SK-N-MC (cell line): ENCODE data around the gene NFE2L1.
"Not testable (repeated sequence)": the region's sequence is repeated elsewhere in the genome, so short reads cannot be mapped to it uniquely, and the experiment has no call there.

Experiments
- DNase-seq: peaks from one replicate; pipeline ENCODE4 v3.0.0-alpha.2; 2011; ENCODE audit warnings: low read depth, low spot score
- H3K27ac ChIP-seq: fragments of 200-600 bp; sonication (generic); 2 replicates; pipeline ENCODE4 v1.5.1; 2016; ENCODE audit warnings: mixed run types
- H3K36me3 ChIP-seq: fragments of 200-600 bp; sonication (generic); 2 replicates; pipeline ENCODE4 v1.6.1; 2017; ENCODE audit warnings: antibody characterized with exemption, low read length, mixed read lengths; ENCODE audit not compliant: insufficient read depth
- H3K4me3 ChIP-seq: fragments of 200-600 bp; sonication (generic); 2 replicates; pipeline ENCODE4 v1.5.1; 2016
- H3K9ac ChIP-seq: fragments of 200-600 bp; sonication (generic); 2 replicates; pipeline ENCODE4 v1.8.0; 2017; ENCODE audit warnings: mixed run types, mixed read lengths; ENCODE audit not compliant: insufficient read length
- H3K9me3 ChIP-seq: fragments of 200-600 bp; sonication (generic); 2 replicates; pipeline ENCODE4 v1.6.1; 2017; ENCODE audit warnings: low read depth, mild to moderate bottlenecking, antibody characterized with exemption, low read length, moderate library complexity, mixed read lengths
- EZH2 ChIP-seq: fragments of 200-600 bp; sonication (generic); IDR thresholded peaks from one replicate; pipeline ENCODE4 v1.6.1; 2017; ENCODE audit warnings: antibody characterized with exemption
- FOXP2 ChIP-seq: optimal IDR thresholded peaks from 2 replicates; pipeline ENCODE3; 2011; ENCODE audit warnings: mild to moderate bottlenecking, moderate library complexity; ENCODE audit not compliant: insufficient read depth; ENCODE audit errors: extremely low read length, control extremely low read depth
- POLR2AphosphoS5 ChIP-seq: IDR thresholded peaks from 2 replicates; pipeline ENCODE4 v1.6.1; 2012; ENCODE audit warnings: mild to moderate bottlenecking, low read depth, low read length, borderline replicate concordance

NFE2L1 gene

GRCh38 chr17:48047741-48048383 is at the start of gene NFE2L1:
Gene NFE2L1, plus strand, starts transcription at chr17:48048359. Its CDS starts 2,760 bp downstream, at chr17:48051119.
- peak within 1 kb of the TSS; percentile 94 for H3K9ac ChIP-seq
- peak within 1 kb of the TSS; percentile 93 for H3K27ac ChIP-seq
- H3K9me3 ChIP-seq = no peaks in the 10 kb centered on the region
- TF ChIP-seq POLR2AphosphoS5 (peak; percentile 84), EZH2 (no peak), FOXP2 (no peak)
- H3K36me3 ChIP-seq = peaks cover 24% of the 10 kb centered on the region
- peak within 1 kb of the TSS; percentile 93 for H3K4me3 ChIP-seq
- peak; percentile 97 for DNase-seq

GRCh38 chr17:47999582-47999981 is 48.6 kb upstream of the NFE2L1 start:
- H3K9me3 ChIP-seq = no peaks in the 10 kb centered on the region
- H3K27ac ChIP-seq = no peak overlapping the region
- no peak overlapping the region for H3K9ac ChIP-seq
- TF ChIP-seq EZH2 (no peak), FOXP2 (no peak), POLR2AphosphoS5 (no peak)
- H3K4me3 ChIP-seq = no peak overlapping the region
- DNase-seq = no peak
- H3K36me3 ChIP-seq = no peaks in the 10 kb centered on the region

GRCh38 chr17:48001197-48001596 is 47.0 kb upstream of the NFE2L1 start:
- H3K36me3 ChIP-seq = no peaks in the 10 kb centered on the region
- H3K9ac ChIP-seq = peak overlapping the region; percentile 11
- H3K9me3 ChIP-seq = no peaks in the 10 kb centered on the region
- H3K4me3 ChIP-seq = no peak overlapping the region
- H3K27ac ChIP-seq = peak overlapping the region; percentile 98
- no peak for DNase-seq
- TF ChIP-seq FOXP2 = no peak
- no peak for TF ChIP-seq POLR2AphosphoS5
- TF ChIP-seq EZH2 = no peak

GRCh38 chr17:48001657-48002056 is 46.5 kb upstream of the NFE2L1 start:
- H3K27ac ChIP-seq = peak overlapping the region; percentile 98
- H3K4me3 ChIP-seq, H3K9ac ChIP-seq, H3K36me3 ChIP-seq, DNase-seq, H3K9me3 ChIP-seq: not testable (repeated sequence)

GRCh38 chr17:48002266-48002915 is 45.8 kb upstream of the NFE2L1 start:
- no peak for DNase-seq
- peak overlapping the region; percentile 81 for H3K9ac ChIP-seq
- no peaks in the 10 kb centered on the region for H3K9me3 ChIP-seq
- no peak for TF ChIP-seq EZH2
- no peak for TF ChIP-seq FOXP2
- TF ChIP-seq POLR2AphosphoS5 = no peak
- peak overlapping the region; percentile 98 for H3K27ac ChIP-seq
- peak overlapping the region; percentile 63 for H3K4me3 ChIP-seq
- H3K36me3 ChIP-seq = no peaks in the 10 kb centered on the region

- no peak for DNase-seq
- Histone ChIP-seq H3K36me3 (no peaks in the 10 kb centered on the region), H3K27ac (peak overlapping the region; percentile 98), H3K9ac (peak overlapping the region; percentile 81), H3K9me3 (no peaks in the 10 kb centered on the region), H3K4me3 (peak overlapping the region; percentile 63)
- TF ChIP-seq FOXP2 = no peak
- no peak for TF ChIP-seq POLR2AphosphoS5
- no peak for TF ChIP-seq EZH2
Observed at GRCh38 chr17:48002916-48003416, 45.2 kb upstream of the NFE2L1 start.

GRCh38 chr17:48003417-48004151 is 44.6 kb upstream of the NFE2L1 start:
- peak; percentile 56; the same call in 1 of the 2 replicates for TF ChIP-seq POLR2AphosphoS5
- no peak for TF ChIP-seq FOXP2
- no peak for DNase-seq
- H3K27ac ChIP-seq = peak overlapping the region; percentile 98
- H3K36me3 ChIP-seq = no peaks in the 10 kb centered on the region
- no peaks in the 10 kb centered on the region for H3K9me3 ChIP-seq
- peak overlapping the region; percentile 63 for H3K4me3 ChIP-seq
- H3K9ac ChIP-seq = peak overlapping the region; percentile 81

- DNase-seq = no peak
- Histone ChIP-seq H3K9ac (peak overlapping the region; percentile 24), H3K4me3 (no peak overlapping the region)
Observed at GRCh38 chr17:48004983-48005382, 43.2 kb upstream of the NFE2L1 start.

More at GRCh38 chr17:48004983-48005382, 43.2 kb upstream of the NFE2L1 start:
- Histone ChIP-seq H3K9me3 (no peaks in the 10 kb centered on the region), H3K27ac (peak overlapping the region; percentile 98), H3K36me3 (no peaks in the 10 kb centered on the region)
- no peak for TF ChIP-seq EZH2
- TF ChIP-seq POLR2AphosphoS5 = no peak
- no peak for TF ChIP-seq FOXP2
